Measurements from ENCODE around the gene CFAP210. TPM values are rescaled to one million over a fixed set of nuclear protein-coding genes. Genes with fewer than 3 reads are reported as not detected.

CFAP210 gene
- total RNA-seq, 1 experiment from 2014 or later, result 0.20 TPM

GRCh38 chr2:169623235-169623634 lies 71.0 kb downstream of the CFAP210 start (continued):
- TF ChIP-seq ERG (CRISPR knock-in tag; IDR thresholded peaks at IDR 0.05), result no peak
- no peak for TF ChIP-seq CREB1 (CRISPR knock-in tag; IDR thresholded peaks at IDR 0.05)
- TF ChIP-seq ZNF121 (CRISPR knock-in tag; IDR thresholded peaks at IDR 0.05), result no peak
- no peak for TF ChIP-seq CDX4 (CRISPR knock-in tag; IDR thresholded peaks at IDR 0.05; ENCODE audit: borderline replicate concordance)
- no peak for TF ChIP-seq FOXP4 (CRISPR knock-in tag; IDR thresholded peaks at IDR 0.05)
- no peak for TF ChIP-seq NR1H2 (CRISPR knock-in tag; IDR thresholded peaks at IDR 0.05)
- no peak for TF ChIP-seq ZBTB21 (CRISPR knock-in tag; IDR thresholded peaks at IDR 0.05; ENCODE audit: borderline replicate concordance)
- no peak for TF ChIP-seq CBFB (CRISPR knock-in tag; IDR thresholded peaks at IDR 0.05; ENCODE audit: low read depth)
- no peak for TF ChIP-seq ZNF512 (CRISPR knock-in tag; IDR thresholded peaks at IDR 0.05; ENCODE audit: borderline replicate concordance)

- no peaks in the 10 kb centered on the region for H3K27me3 Mint-ChIP-seq (ENCODE audit: low read depth)
- DNase-seq (ENCODE audit: low spot score) (no peak), ATAC-seq (no peak)
- H3K9me3 Mint-ChIP-seq, result peaks cover 6% of the 10 kb centered on the region
- CTCF ChIA-PET, result no interaction called here
- H3K36me3 Mint-ChIP-seq, result peaks cover 44% of the 10 kb centered on the region
- TF ChIP-seq JUN (CRISPR knock-in tag; IDR thresholded peaks at IDR 0.05) (no peak), NFE2L1 (CRISPR knock-in tag; IDR thresholded peaks at IDR 0.05) (no peak), NR2C2 (CRISPR knock-in tag; IDR thresholded peaks at IDR 0.05) (no peak), E2F1 (CRISPR knock-in tag; IDR thresholded peaks at IDR 0.05) (no peak), TP53 (CRISPR knock-in tag; IDR thresholded peaks at IDR 0.05) (no peak), ATF6 (CRISPR knock-in tag; IDR thresholded peaks at IDR 0.05) (no peak), ZNF263 (CRISPR knock-in tag; IDR thresholded peaks at IDR 0.05; ENCODE audit: low read depth) (no peak)
- no peaks in the 10 kb centered on the region for H3K4me1 Mint-ChIP-seq
- H3K27ac Mint-ChIP-seq, result no peak overlapping the region
- no peak overlapping the region for H3K4me3 Mint-ChIP-seq
- POLR2A ChIA-PET, result no interaction called here
These were observed 73.7 kb downstream of the CFAP210 start for GRCh38 chr2:169620509-169620908.

GRCh38 chr2:169619946-169620345 lies 74.3 kb downstream of the CFAP210 start:
- peaks cover 50% of the 10 kb centered on the region for H3K36me3 Mint-ChIP-seq
- DNase-seq (ENCODE audit: low spot score) (no peak), ATAC-seq (no peak)
- no peak overlapping the region for H3K4me3 Mint-ChIP-seq
- no peaks in the 10 kb centered on the region for H3K4me1 Mint-ChIP-seq
- POLR2A ChIA-PET, result no interaction called here
- no peaks in the 10 kb centered on the region for H3K27me3 Mint-ChIP-seq (ENCODE audit: low read depth)
- CTCF ChIA-PET, result no interaction called here
- H3K27ac Mint-ChIP-seq, result no peak overlapping the region
- H3K9me3 Mint-ChIP-seq, result peaks cover 9% of the 10 kb centered on the region
- TF ChIP-seq ZNF121 (CRISPR knock-in tag; IDR thresholded peaks at IDR 0.05), result no peak
- TF ChIP-seq NFATC4 (CRISPR knock-in tag; IDR thresholded peaks at IDR 0.05), result no peak
- TF ChIP-seq PRRX2 (CRISPR knock-in tag; IDR thresholded peaks at IDR 0.05), result no peak
- TF ChIP-seq GRHL2 (CRISPR knock-in tag; IDR thresholded peaks at IDR 0.05; ENCODE audit: insufficient replicate concordance, severe bottlenecking), result no peak
- no peak for TF ChIP-seq ZNF671 (CRISPR knock-in tag; IDR thresholded peaks at IDR 0.05)
- TF ChIP-seq ZNF396 (CRISPR knock-in tag; IDR thresholded peaks at IDR 0.05; ENCODE audit: borderline replicate concordance), result no peak
- no peak for TF ChIP-seq CREM (CRISPR knock-in tag; IDR thresholded peaks at IDR 0.05)
- no peak for TF ChIP-seq FOXP1 (CRISPR knock-in tag; IDR thresholded peaks at IDR 0.05; ENCODE audit: borderline replicate concordance)
- no peak for TF ChIP-seq ZNF317 (CRISPR knock-in tag; IDR thresholded peaks at IDR 0.05; ENCODE audit: borderline replicate concordance, low read depth)
- TF ChIP-seq ZNF263 (CRISPR knock-in tag; IDR thresholded peaks at IDR 0.05; ENCODE audit: low read depth), result no peak
- TF ChIP-seq RORB (CRISPR knock-in tag; IDR thresholded peaks at IDR 0.05), result no peak
- no peak for TF ChIP-seq JUN (CRISPR knock-in tag; IDR thresholded peaks at IDR 0.05)
- TF ChIP-seq ETV6 (CRISPR knock-in tag; IDR thresholded peaks at IDR 0.05), result no peak
